Measurements from ENCODE around the gene TRIM44.

The TRIM44 gene

DNA sequence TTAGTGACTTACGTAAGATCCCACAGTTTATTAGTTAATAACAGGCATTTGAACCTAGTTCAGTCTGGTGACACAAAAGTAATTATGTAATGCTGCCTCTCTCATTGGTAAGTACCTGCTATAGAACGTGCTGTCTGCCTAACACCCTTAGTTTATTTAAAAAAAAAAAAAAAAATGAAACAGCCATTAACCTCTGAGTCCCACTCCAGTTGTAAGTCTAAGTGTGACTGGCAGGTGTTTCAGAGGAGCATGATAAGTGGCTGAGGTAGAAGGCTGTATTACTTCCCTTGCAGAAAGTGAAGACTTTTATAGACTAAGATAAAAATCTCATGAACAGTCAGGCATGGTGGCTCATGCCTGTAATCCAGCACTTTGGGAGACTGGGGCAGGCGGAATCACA is 140.5 kb downstream of the TRIM44 start:
- WGBS: 95% methylated on average over 2 of the region's 3 CpGs
- Histone ChIP-seq H3K36me3 (ENCODE audit: insufficient read depth, low read length) (no peaks in the 10 kb centered on the region), H3K9ac (ENCODE audit: low read depth, low read length) (no peak overlapping the region), H3K27me3 (ENCODE audit: insufficient read depth, low read length) (no peaks in the 10 kb centered on the region), H3K4me3 (ENCODE audit: low read length) (no peak overlapping the region), H3K9me3 (ENCODE audit: insufficient read depth, low read depth, low read length) (no peaks in the 10 kb centered on the region), H3K4me1 (ENCODE audit: insufficient read depth, low read length) (no peaks in the 10 kb centered on the region), H3K27ac (ENCODE audit: low read depth, low read length) (no peak overlapping the region)

DNA sequence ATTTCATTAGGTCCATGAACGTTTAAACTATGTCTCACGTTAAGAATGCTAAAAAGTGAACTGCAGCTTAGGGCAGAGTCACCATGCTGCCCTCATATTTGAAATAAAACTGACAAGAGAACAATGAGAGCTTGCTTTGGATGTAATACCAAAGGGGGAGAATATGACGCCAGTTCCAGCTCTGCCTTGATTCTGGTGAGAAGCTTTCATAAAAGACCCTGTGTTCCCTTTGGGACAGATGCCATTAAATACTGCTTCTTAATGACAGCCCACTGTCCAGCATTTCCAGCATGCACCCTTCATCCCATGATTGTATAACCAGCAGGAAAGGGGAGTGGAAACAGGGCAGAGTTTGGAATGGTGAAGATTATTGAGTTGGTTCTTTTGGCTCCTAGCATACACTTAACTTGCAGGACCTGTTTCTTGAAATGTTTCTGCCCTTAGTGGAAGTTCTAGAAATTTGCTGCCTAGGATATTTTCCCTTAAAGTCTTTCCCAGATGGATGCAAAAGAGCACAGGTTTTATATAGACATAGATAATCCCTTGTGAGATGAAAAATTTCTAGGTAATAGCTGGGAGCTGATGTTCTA is 142.0 kb downstream of the TRIM44 start:
- no peaks in the 10 kb centered on the region for H3K4me1 ChIP-seq (ENCODE audit: insufficient read depth, low read length)
- no peak overlapping the region for H3K9ac ChIP-seq (ENCODE audit: low read depth, low read length)
- WGBS: 90% methylated on average over 3 of the region's 3 CpGs
- H3K27ac ChIP-seq (ENCODE audit: low read depth, low read length): no peak overlapping the region
- no peaks in the 10 kb centered on the region for H3K9me3 ChIP-seq (ENCODE audit: insufficient read depth, low read depth, low read length)
- H3K36me3 ChIP-seq (ENCODE audit: insufficient read depth, low read length): no peaks in the 10 kb centered on the region
- no peak overlapping the region for H3K4me3 ChIP-seq (ENCODE audit: low read length)
- H3K27me3 ChIP-seq (ENCODE audit: insufficient read depth, low read length): no peaks in the 10 kb centered on the region

DNA sequence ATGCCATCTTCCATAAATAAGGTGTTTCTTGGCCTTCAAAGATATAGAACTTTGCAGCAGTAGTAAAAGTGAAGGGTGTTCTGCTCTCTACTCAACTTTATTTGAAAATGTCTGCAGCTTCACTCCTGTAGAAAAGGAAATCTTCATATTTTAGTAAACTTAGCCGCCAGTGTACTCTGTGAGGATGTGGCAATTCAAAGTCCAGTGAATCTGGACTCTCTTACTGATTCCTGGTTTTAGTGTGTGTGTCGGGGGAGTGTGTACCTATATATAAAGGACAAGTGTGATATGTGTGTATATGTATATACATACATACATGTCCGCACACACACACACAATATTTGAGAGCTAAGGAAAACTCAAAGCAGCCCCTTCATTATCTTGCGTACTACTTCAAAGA is 147.0 kb downstream of the TRIM44 start:
- WGBS: 65% methylated on average over 3 of the region's 4 CpGs
- Histone ChIP-seq H3K9ac (ENCODE audit: low read depth, low read length) (no peak overlapping the region), H3K9me3 (ENCODE audit: insufficient read depth, low read depth, low read length) (no peaks in the 10 kb centered on the region), H3K27me3 (ENCODE audit: insufficient read depth, low read length) (no peaks in the 10 kb centered on the region), H3K36me3 (ENCODE audit: insufficient read depth, low read length) (no peaks in the 10 kb centered on the region), H3K4me1 (ENCODE audit: insufficient read depth, low read length) (no peaks in the 10 kb centered on the region), H3K27ac (ENCODE audit: low read depth, low read length) (no peak overlapping the region), H3K4me3 (ENCODE audit: low read length) (no peak overlapping the region)

DNA sequence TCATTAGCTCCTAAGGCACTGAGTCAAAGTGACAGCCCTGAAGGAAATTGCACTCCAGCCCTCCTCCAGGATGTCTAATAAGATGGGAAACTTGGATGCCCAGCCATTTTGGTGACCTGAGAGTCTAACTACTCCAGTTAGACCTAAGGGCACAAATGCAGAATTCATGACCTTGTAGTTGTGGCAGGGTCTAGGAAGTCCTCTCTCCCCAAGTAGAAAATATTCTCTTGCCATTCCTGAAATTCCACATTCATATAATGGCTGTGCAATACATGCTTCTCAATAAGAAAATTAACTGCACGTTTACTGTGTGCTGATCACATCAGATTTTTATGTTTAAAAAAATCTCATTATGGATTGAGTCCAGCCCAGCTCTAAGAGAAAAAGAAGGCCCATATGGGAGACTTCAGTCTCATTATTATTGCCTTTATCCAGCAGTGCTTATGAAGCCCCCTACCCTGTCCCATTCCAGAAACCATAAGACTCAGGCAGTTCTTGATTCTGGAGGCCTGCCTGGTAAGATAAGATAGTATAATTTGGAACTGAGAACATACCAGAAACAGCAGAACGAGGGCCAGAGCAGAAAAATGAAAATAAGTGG is 147.6 kb downstream of the TRIM44 start:
- WGBS: 92% methylated on average over 1 of the region's 2 CpGs
- Histone ChIP-seq H3K4me1 (ENCODE audit: insufficient read depth, low read length) (no peaks in the 10 kb centered on the region), H3K27me3 (ENCODE audit: insufficient read depth, low read length) (no peaks in the 10 kb centered on the region), H3K9me3 (ENCODE audit: insufficient read depth, low read depth, low read length) (no peaks in the 10 kb centered on the region), H3K4me3 (ENCODE audit: low read length) (no peak overlapping the region), H3K27ac (ENCODE audit: low read depth, low read length) (no peak overlapping the region), H3K36me3 (ENCODE audit: insufficient read depth, low read length) (no peaks in the 10 kb centered on the region), H3K9ac (ENCODE audit: low read depth, low read length) (no peak overlapping the region)

DNA sequence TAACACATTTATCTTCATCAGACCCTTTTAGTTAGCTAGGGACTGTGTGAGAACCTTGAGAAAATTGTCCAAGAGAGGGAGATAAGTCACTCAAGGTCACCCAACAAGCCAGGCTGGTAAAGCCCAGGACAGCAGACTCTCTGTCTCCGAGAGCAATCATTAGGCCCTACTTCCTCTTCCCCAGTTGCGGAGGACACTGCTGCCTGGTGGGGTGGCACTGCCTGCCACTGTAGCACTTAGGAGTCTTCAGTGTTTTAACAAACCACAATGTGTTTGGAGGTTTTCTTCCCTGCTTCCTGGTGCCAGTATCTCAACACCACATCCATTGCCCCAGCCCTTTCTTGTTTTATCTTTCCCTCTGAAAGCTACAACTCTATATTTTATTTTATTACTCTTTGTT is 149.2 kb downstream of the TRIM44 start:
- no peaks in the 10 kb centered on the region for H3K36me3 ChIP-seq (ENCODE audit: insufficient read depth, low read length)
- 93% methylated on average over 2 of the region's 2 CpGs for WGBS
- H3K27ac ChIP-seq (ENCODE audit: low read depth, low read length): no peak overlapping the region
- no peak overlapping the region for H3K9ac ChIP-seq (ENCODE audit: low read depth, low read length)
- no peaks in the 10 kb centered on the region for H3K9me3 ChIP-seq (ENCODE audit: insufficient read depth, low read depth, low read length)
- no peak overlapping the region for H3K4me3 ChIP-seq (ENCODE audit: low read length)
- H3K27me3 ChIP-seq (ENCODE audit: insufficient read depth, low read length): no peaks in the 10 kb centered on the region
- H3K4me1 ChIP-seq (ENCODE audit: insufficient read depth, low read length): no peaks in the 10 kb centered on the region

DNA sequence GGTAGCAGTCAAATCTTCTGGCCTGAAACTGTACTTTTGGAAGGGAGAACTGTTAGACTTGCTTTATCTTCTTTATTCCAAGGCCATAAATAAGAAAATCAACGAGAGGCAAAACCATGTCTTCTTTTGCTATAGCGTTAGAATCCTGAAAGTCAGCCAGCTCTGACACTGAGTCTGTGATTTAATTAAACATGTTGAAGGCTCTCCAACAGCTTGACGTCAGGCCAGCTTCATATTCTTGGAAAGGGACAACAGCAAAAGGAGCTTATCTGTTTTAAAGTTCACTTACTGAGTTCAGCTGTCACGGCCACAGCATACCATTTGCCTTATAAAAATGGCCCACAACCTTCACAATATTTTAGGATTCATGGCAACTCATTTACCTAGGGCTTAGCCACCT is 150.3 kb downstream of the TRIM44 start:
- Histone ChIP-seq H3K36me3 (ENCODE audit: insufficient read depth, low read length) (no peaks in the 10 kb centered on the region), H3K27ac (ENCODE audit: low read depth, low read length) (no peak overlapping the region), H3K4me1 (ENCODE audit: insufficient read depth, low read length) (no peaks in the 10 kb centered on the region), H3K27me3 (ENCODE audit: insufficient read depth, low read length) (no peaks in the 10 kb centered on the region), H3K9ac (ENCODE audit: low read depth, low read length) (no peak overlapping the region), H3K9me3 (ENCODE audit: insufficient read depth, low read depth, low read length) (no peaks in the 10 kb centered on the region), H3K4me3 (ENCODE audit: low read length) (no peak overlapping the region)
- 89% methylated on average over 4 of the region's 4 CpGs for WGBS

DNA sequence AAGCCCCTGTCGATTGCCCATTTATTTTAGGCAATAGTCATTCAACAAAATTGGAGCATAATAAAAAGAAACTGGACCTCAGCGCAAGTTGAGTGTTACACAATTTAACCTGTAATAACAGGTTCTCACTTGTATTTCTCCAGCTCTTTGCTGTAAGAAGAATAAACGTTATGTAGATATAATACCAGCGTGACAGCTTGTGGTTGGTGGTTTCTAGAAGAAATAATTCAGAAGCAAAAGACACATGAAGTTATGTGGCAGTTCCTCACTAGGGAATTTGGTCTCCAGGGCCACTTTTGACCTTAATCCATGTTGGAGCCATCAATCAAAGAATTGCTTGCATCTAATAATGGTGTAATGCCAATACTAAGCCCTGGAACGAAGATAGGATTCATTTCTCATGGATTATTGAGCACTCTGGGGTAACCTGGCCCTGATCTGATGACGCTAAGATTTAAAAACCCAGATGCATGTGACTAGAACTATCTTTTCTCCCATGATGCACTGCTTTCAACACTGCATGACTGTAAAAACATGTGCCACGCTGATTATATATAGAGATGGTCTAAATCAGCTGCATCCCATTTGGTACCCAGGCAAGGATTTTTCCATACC is 151.6 kb downstream of the TRIM44 start:
- no peaks in the 10 kb centered on the region for H3K36me3 ChIP-seq (ENCODE audit: insufficient read depth, low read length)
- H3K27me3 ChIP-seq (ENCODE audit: insufficient read depth, low read length): no peaks in the 10 kb centered on the region
- no peak overlapping the region for H3K9ac ChIP-seq (ENCODE audit: low read depth, low read length)
- H3K4me3 ChIP-seq (ENCODE audit: low read length): no peak overlapping the region
- WGBS: 94% methylated on average over 7 of the region's 7 CpGs
- no peak overlapping the region for H3K27ac ChIP-seq (ENCODE audit: low read depth, low read length)
- no peaks in the 10 kb centered on the region for H3K9me3 ChIP-seq (ENCODE audit: insufficient read depth, low read depth, low read length)
- no peaks in the 10 kb centered on the region for H3K4me1 ChIP-seq (ENCODE audit: insufficient read depth, low read length)

DNA sequence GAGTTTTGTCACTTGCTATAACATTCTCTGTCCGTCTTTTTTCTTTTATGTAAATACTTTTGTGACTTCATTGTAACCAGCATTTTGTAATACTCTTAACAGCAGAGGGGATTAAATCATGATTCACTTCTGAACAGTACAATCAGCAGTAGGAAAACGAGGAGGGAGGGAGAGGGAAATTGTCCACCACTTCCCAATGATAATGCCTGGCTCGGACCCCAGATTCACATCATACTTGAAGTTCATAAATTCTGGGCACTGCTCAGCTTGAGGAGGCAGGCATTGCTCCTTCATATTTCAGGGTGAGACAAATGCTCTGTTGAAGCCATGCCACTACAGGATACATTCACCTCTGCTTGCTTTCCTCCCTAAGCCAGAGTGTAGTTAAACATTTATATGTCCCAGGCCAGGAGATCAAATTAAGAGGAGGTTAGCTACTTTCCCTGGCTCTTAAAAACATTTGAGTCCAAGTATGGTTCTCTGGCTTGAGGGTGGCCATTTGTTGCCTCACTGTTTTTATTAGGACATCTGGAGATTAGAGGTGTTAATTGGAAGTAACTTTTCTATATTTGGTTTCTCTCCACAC is 152.2 kb downstream of the TRIM44 start:
- H3K4me1 ChIP-seq (ENCODE audit: insufficient read depth, low read length): no peaks in the 10 kb centered on the region
- H3K27ac ChIP-seq (ENCODE audit: low read depth, low read length): no peak overlapping the region
- WGBS: 84% methylated on average over 2 of the region's 3 CpGs

DNA sequence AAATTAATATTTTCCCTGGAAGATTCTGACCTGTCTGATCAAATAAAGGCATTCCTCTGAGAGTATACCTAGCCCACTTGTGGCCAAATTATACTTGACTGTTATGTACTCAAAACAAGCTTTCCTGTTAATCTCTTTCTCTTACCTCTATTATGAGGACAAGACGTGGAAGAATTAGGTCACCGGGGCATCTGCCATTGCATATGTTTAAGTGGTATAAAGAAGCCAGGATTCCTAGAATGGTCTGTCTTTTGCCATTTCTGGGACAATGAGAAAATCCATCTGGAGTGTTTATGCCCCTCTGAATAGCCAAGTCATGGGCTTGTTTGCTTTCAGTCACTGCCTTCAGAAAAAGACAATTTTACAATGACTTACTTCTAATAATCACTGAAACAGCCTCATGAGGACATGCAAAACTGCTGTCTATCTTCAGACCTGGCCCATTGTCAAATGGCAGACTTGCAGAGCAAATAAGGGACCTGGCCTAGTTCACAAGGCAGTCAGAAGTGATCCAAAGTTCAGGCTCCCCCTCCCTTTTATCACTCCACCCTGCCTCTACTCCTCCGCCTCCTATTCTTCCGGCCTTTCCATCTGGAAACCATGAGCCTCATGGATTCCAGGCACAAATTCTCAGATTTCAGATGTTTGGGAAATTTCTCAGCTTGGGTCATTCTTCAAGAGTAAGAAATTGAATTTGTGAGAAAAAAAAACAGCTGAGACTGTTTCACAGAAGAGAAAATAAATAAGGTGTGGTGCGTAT is 153.2 kb downstream of the TRIM44 start:
- Histone ChIP-seq H3K4me3 (ENCODE audit: low read length) (no peak overlapping the region), H3K36me3 (ENCODE audit: insufficient read depth, low read length) (no peaks in the 10 kb centered on the region), H3K27me3 (ENCODE audit: insufficient read depth, low read length) (no peaks in the 10 kb centered on the region), H3K9ac (ENCODE audit: low read depth, low read length) (no peak overlapping the region), H3K27ac (ENCODE audit: low read depth, low read length) (no peak overlapping the region), H3K4me1 (ENCODE audit: insufficient read depth, low read length) (no peaks in the 10 kb centered on the region), H3K9me3 (ENCODE audit: insufficient read depth, low read depth, low read length) (no peaks in the 10 kb centered on the region)
- WGBS: 93% methylated on average over 5 of the region's 5 CpGs

More for the DNA sequence above, 152.2 kb downstream of the TRIM44 start:
- Histone ChIP-seq H3K36me3 (ENCODE audit: insufficient read depth, low read length) (no peaks in the 10 kb centered on the region), H3K9ac (ENCODE audit: low read depth, low read length) (no peak overlapping the region), H3K4me3 (ENCODE audit: low read length) (no peak overlapping the region), H3K27me3 (ENCODE audit: insufficient read depth, low read length) (no peaks in the 10 kb centered on the region), H3K9me3 (ENCODE audit: insufficient read depth, low read depth, low read length) (no peaks in the 10 kb centered on the region)

DNA sequence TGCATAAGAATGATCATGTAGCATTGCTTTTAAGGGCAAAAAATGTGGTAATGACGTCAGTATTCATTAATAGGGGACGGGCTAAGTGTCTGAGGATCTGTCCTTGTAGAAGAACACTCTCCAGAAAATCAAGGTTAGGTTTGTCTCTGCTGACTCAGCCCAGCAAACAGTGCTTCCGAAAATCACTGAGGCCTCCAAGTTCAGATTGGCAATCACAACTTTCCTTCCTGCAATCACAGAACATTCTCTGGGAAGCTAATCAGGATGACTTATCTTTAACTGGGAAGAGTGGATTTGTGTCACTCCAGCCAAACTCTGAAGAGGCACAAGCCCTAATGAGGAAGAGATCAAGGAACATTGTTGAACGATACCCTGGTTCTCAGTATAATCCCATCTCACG is 158.0 kb downstream of the TRIM44 start:
- no peaks in the 10 kb centered on the region for H3K36me3 ChIP-seq (ENCODE audit: insufficient read depth, low read length)
- no peaks in the 10 kb centered on the region for H3K27me3 ChIP-seq (ENCODE audit: insufficient read depth, low read length)
- no peak overlapping the region for H3K27ac ChIP-seq (ENCODE audit: low read depth, low read length)
- no peak overlapping the region for H3K9ac ChIP-seq (ENCODE audit: low read depth, low read length)
- no peak overlapping the region for H3K4me3 ChIP-seq (ENCODE audit: low read length)
- 94% methylated on average over 5 of the region's 5 CpGs for WGBS
- no peaks in the 10 kb centered on the region for H3K4me1 ChIP-seq (ENCODE audit: insufficient read depth, low read length)
- no peaks in the 10 kb centered on the region for H3K9me3 ChIP-seq (ENCODE audit: insufficient read depth, low read depth, low read length)

All from HUES64 (cell line).